ENCODE results near the gene DPYSL3.

GRCh38 chr5:147344861-147345260, 165.0 kb downstream of the DPYSL3 start:
- TF ChIP-seq CTCF (IDR thresholded peaks at IDR 0.05; ENCODE audit: extremely low read depth in 1 of 2, insufficient read depth in 1 of 2, low read depth in 1 of 2, low read length in 2 of 2) (no peak), FOS (IDR thresholded peaks at IDR 0.05; ENCODE audit: borderline replicate concordance, insufficient read depth, low read length) (no peak), MYC (IDR thresholded peaks at IDR 0.05; ENCODE audit: low read depth, low read length) (no peak), EZH2 (IDR thresholded peaks at IDR 0.05; ENCODE audit: borderline replicate concordance, low read depth, low read length, severe bottlenecking) (no peak), POLR2A (IDR thresholded peaks at IDR 0.05; ENCODE audit: low read depth, low read length) (no peak), MAX (IDR thresholded peaks at IDR 0.05; ENCODE audit: insufficient read depth, insufficient read length) (no peak), POLR2AphosphoS5 (IDR thresholded peaks at IDR 0.05; ENCODE audit: insufficient read depth, low read depth, low read length) (no peak), JUN (IDR thresholded peaks at IDR 0.05; ENCODE audit: borderline replicate concordance, insufficient read depth, insufficient read length, low read depth) (no peak), GATA2 (IDR thresholded peaks at IDR 0.05; ENCODE audit: insufficient read depth, insufficient read length, low read depth, low read length) (no peak)
